GM19239 (cell line): ENCODE results near the gene GNLY.
A peak's percentile ranks its signal among the peaks of the same experiment; 100 is the strongest.
"Not testable (repeated sequence)": the region's sequence is repeated elsewhere in the genome, so short reads cannot be mapped to it uniquely, and the experiment has no call there.

Experiments
- DNase-seq: peaks from one replicate; pipeline ENCODE4 v3.0.0; 2011; ENCODE audit warnings: low spot score; ENCODE audit not compliant: insufficient read length
- FAIRE-seq: peaks from 2 replicates; lab custom pipeline; 2011; peaks lifted over from hg19 to GRCh38; lab: Jason Lieb, UNC

The GNLY gene

GRCh38 chr2:85663594-85664565, 30.3 kb upstream of the GNLY start:
- no peak for FAIRE-seq
- no peak for DNase-seq

GRCh38 chr2:85665264-85665937, 28.8 kb upstream of the GNLY start:
- DNase-seq (no peak), FAIRE-seq (no peak)

- FAIRE-seq, result no peak
- no peak for DNase-seq
These were observed 28.1 kb upstream of the GNLY start for GRCh38 chr2:85666016-85666415.

- no peak for DNase-seq
- FAIRE-seq, result no peak
These were observed 27.5 kb upstream of the GNLY start for GRCh38 chr2:85666435-85667316.

GRCh38 chr2:85667561-85668008, 26.6 kb upstream of the GNLY start:
- no peak for DNase-seq
- no peak for FAIRE-seq

GRCh38 chr2:85668009-85668856, 25.9 kb upstream of the GNLY start, which contains the start of gene SFTPB:
Gene SFTPB (minus strand): TSS chr2:85668199. CDS start chr2:85668183, 16 bp downstream.
- DNase-seq, result no peak

GRCh38 chr2:85668857-85669142, 25.4 kb upstream of the GNLY start:
- FAIRE-seq, result no peak
- no peak for DNase-seq

More at GRCh38 chr2:85668009-85668856, 25.9 kb upstream of the GNLY start, which contains the start of gene SFTPB:
- FAIRE-seq, result no peak

- FAIRE-seq (peak; percentile 37), DNase-seq (no peak)
These were observed 24.6 kb upstream of the GNLY start for GRCh38 chr2:85669549-85669948.

- not testable (repeated sequence) for FAIRE-seq, DNase-seq
These were observed 23.7 kb upstream of the GNLY start for GRCh38 chr2:85670416-85670815.

- DNase-seq, result no peak
- FAIRE-seq, result no peak
These were observed 21.7 kb upstream of the GNLY start for GRCh38 chr2:85672456-85672855.

GRCh38 chr2:85673716-85674375, 20.3 kb upstream of the GNLY start:
- no peak for FAIRE-seq
- no peak for DNase-seq

GRCh38 chr2:85674417-85674816, 19.7 kb upstream of the GNLY start:
- FAIRE-seq (no peak), DNase-seq (no peak)

GRCh38 chr2:85675427-85675826, 18.7 kb upstream of the GNLY start:
- DNase-seq, result no peak
- no peak for FAIRE-seq

- FAIRE-seq (no peak), DNase-seq (no peak)
These were observed 18.2 kb upstream of the GNLY start for GRCh38 chr2:85675866-85676548.

- DNase-seq (no peak), FAIRE-seq (no peak)
These were observed 15.8 kb upstream of the GNLY start for GRCh38 chr2:85678377-85678776.

GRCh38 chr2:85678794-85679672, 15.1 kb upstream of the GNLY start:
- no peak for FAIRE-seq
- peak; percentile 73 for DNase-seq

- DNase-seq (no peak), FAIRE-seq (no peak)
These were observed 13.3 kb upstream of the GNLY start for GRCh38 chr2:85680707-85681371.
